ENCODE data around the gene FBXL20. TPM values are rescaled to one million over a fixed set of nuclear protein-coding genes. Genes with fewer than 3 reads are reported as not detected.
"Not testable (repeated sequence)": the region's sequence is repeated elsewhere in the genome, so short reads cannot be mapped to it uniquely, and the experiment has no call there.

FBXL20 gene
- total RNA-seq, 1 donor from 2014 or later, result 9.4 TPM

DNA sequence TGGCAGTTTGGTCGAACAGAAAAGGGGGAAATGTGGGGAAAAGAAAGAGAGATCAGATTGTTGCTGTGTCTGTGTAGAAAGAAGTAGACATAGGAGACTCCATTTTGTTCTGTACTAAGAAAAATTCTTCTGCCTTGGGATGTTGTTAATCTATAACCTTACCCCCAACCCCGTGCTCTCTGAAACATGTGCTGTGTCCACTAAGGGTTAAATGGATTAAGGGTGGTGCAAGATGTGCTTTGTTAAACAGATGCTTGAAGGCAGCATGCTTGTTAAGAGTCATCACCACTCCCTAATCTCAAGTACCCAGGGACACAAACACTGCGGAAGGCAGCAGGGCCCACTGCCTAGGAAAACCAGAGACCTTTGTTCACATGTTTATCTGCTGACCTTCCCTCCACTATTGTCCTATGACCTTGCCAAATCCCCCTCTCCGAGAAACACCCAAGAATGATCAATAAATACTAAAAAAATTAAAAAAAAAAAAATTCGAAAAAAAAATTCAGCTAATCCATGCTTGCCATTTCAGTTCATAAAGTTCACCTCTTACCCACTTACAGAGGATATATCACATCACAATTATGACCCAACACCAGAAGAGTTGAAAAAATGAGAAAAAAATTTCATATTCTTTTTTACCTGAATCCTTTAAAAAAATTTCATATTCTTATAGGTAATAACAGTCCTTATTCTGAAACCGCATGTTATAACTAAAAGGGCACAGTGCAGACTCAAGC is 67.2 kb downstream of the FBXL20 start:
- DNase-seq (ENCODE audit: low read depth), result not testable (repeated sequence)

DNA sequence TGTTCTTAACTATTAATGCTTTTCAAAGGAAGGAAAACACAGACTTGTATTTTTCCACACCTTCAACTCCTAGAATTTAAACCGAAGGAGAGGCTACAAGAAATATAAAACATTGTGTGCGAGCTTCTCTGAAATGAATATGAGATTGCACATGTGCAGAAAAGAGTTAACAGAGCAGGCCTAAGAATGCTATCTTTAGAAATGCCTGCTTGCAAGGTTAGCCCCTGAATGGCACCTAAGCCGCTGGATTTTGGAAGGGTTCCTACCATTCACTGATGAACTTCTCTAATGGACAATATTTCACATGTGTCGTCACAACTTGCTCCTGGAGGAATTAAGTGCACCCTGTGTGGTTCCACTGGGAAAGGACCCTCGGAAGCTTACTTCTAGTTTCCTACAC is 69.3 kb downstream of the FBXL20 start:
- DNase-seq (ENCODE audit: low read depth), result no peak

DNA sequence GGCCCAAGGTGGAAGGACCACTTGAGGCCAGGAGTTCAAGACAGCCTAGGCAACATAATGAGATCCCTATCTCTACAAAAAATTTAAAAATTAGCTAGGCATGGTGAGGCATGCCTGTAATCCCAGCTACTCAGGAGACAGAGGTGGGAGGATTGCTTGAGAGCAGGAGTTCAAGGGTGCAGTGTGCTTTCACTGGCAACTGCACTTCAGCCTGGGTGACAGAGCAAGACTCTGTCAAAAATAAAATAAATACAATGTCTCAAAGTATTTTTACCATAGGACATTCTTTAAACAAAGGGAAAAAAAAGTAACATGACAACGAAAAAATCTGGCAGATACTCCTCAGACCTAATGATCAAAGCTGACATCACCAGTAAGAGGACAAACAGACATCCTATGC is 72.6 kb downstream of the FBXL20 start:
- DNase-seq (ENCODE audit: low read depth), result no peak

DNA sequence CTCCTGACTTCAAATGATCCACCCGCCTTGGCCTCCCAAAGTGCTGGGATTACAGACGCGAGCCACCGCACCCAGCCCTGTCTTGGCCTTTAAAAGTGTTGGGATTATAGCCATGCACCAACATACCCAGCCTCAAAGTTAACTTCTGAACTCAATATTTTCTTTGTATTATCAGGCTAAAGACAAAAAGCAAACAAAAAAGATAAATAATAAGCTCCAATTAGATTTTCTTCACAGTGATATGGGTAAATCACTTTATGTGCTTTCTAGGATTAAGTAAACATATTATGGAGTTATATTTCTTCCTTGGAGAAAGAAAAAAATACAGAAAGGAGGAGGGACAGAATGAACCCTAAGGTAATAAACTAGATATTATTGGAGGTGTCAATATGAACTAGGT is 74.3 kb downstream of the FBXL20 start:
- no peak for DNase-seq (ENCODE audit: low read depth)

DNA sequence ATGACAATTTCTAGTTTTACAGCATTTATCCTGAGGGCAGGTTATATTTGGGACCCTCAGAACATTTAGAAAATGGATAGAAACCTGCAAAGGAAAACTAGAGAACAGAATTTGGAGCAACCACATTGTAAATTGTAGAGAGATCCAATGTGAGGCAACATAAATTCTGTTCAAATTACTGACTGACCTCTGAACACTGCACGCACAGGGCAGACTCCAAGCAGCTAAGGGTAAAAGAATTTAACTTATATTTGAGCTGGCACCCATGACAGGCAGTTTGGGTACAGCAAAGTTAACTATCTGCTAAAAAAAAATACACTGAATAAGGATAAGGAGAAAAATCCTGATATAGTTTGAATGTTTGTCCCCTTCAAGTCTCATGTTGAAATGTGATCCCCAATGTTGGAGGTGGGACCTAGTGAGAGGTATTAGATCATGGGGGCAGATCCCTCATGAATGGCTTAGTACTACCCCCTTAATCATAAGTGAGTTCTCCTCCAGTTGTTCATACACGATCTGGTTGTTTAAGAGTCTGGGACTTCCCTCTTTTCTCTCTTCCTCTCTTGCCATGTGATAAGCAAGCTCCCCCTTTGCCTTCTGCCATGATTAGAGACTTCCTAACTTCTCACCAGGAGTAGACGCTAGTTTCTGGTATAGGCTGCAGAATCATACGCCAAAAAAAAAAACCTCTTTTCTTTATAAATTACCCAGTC is 75.7 kb downstream of the FBXL20 start:
- DNase-seq (ENCODE audit: low read depth), result no peak

DNA sequence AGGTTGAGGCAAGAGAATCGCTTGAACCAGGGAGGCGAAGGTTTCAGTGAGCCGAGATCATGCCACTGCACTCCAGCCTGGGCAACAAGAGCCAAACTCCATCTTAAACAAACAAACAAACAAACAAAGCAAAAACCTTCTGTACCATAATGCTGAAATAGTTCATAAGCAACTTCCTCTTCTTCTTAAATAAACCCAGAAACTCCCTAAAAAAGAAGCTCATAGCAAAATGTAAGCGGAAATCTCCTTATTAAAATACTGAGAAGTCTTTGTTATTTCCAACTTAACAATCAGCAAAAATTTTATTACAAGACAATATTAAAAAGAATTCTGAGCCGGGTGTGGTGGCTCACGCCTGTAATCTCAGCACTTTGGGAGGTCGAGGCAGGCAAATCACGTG is 82.8 kb downstream of the FBXL20 start:
- DNase-seq (ENCODE audit: low read depth), result no peak

DNA sequence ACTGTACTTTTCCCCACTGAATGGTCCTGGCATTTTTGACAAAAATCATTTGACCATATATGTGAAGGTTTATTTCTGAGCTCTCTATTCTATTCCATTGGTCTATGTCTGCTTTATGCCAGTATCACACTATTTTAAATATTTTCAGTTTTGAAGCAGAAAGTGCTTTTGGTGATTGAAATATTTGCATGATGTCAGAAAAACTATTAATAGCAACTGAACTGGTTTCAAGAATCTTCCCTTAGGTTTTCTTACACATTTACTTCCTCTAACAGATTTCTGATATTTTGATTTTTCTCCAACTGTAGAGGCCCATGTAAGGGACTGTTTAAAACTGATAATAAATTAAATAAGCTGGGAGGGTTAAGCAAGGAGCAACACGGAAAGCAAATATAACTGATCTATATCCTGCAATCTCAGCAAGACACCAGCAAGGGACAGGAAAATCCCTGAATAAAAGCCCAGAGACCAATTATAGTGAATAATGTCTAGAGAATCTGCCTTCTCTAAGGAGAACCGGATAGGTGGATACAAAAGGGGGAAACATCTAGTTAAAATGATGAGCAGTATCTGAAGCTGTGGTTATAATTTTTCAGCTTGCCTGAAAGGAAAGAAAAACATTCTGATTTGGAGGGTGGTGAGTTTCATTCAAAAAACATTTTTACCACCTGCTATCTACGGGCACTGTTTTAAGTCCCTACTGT is 94.8 kb downstream of the FBXL20 start:
- DNase-seq (ENCODE audit: low read depth), result peak; percentile 13

DNA sequence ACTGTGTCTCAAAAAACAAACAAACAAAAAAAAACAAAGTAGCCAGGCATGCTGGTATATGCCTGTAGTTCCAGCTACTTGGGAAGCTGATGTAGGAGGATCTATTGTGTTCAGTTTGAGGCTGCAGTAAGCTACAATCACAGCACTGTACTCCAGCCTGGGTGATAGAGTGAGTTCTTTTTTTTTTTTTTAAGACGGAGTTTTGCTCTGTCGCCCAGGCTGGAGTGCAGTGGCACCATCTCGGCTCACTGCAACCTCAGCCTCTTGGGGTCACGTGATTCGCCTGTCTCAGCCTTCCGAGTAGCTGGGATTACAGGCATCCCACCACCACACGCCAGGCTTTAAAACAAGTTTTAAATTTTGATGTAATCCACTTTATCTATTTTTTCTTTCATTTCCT is 95.4 kb downstream of the FBXL20 start:
- no peak for DNase-seq (ENCODE audit: low read depth)

DNA sequence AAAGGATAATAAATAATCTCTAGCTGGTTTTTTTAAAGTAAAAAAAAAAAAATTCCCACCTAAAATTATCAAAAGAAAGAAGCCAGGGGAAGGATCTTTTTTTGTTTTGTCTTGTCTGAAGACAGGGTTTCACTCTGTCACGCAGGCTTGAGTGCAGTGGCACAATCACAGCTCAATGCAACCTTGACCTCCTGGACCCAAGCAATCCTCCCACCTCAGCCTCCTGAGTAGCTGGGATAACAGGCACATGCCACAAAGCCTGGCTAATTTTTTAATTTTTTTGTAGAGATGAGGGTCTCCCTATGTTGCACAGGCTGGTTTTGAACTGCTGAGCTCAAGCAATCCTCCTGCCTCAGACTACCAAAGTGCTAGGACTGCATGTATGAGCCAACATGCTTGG is 97.2 kb downstream of the FBXL20 start:
- no peak for DNase-seq (ENCODE audit: low read depth)

DNA sequence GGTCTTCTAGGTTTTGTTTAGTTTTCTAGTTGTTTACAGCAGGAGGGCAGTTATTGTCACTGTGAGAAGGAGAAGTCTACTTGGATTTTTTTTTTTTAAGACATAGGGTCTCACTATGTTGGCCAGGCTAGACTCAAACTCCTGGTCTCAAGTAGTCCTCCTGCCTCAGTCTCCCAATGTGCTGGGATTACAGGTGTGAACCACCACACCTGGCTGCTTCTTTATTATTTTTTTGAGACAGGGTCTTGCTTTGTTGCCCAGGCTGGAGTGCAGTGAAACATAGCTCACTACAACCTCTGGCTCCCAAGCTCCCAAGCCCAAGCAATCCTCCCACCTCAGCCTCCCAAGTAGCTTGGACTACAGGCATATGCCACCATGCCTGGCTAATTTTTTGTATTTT is 107.4 kb downstream of the FBXL20 start:
- DNase-seq (ENCODE audit: low read depth), result no peak

DNA sequence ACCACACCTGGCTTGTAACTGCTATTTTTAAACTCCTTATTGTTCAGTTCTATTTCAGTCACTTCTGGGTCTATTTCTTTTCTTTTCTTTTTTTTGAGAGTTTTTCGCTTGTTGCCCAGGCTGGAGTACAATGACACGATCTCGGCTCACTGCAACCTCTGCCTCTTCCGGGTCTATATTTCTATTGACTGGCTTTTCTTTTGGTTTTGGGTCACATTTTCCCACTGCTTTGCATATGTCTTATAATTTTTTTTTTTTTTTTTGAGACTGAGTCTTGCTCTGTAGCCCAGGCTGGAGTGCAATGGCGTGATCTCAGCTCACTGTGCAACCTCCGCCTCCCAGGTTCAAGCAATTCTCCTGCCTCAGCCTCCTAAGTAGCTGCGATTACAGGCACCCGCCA is 108.9 kb downstream of the FBXL20 start:
- not testable (repeated sequence) for DNase-seq (ENCODE audit: low read depth)

DNA sequence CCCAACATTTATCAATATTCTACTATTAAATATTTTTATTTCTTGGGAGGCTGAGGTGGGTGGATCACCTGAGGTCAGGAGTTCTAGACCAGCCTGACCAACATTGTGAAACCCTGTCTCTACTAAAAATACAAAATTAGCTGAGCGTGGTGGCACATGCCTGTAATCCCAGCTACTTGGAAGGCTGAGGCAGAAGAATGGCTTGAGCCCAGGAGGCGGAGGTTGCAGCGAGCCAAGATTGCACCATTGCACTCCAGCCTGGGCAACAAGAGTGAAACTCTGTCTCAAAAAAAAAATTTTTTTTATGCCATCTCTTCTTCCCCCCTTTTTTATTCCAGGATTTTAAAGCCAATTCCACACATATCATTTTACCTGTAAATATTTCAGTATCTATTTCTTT is 114.9 kb downstream of the FBXL20 start:
- DNase-seq (ENCODE audit: low read depth), result not testable (repeated sequence)

DNA sequence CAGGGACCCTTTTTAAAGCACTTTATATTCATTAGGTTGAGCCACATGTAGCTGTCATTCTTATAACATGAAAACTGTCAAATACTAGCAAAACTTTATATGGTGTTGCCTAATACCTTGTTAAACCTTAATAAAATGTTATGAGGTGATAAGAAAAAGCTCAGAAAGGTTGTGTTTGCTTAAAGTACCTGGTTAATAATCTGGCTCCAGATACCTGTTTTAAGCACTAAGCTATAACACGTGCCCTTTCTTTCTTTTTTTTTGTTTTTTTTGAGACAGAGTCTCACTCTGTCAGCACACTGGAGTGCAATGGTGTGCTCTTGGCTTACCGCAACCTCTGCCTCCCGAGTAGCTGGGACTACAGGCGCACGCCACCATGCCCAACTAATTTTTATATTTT is 116.7 kb downstream of the FBXL20 start:
- no peak for DNase-seq (ENCODE audit: low read depth)

DNA sequence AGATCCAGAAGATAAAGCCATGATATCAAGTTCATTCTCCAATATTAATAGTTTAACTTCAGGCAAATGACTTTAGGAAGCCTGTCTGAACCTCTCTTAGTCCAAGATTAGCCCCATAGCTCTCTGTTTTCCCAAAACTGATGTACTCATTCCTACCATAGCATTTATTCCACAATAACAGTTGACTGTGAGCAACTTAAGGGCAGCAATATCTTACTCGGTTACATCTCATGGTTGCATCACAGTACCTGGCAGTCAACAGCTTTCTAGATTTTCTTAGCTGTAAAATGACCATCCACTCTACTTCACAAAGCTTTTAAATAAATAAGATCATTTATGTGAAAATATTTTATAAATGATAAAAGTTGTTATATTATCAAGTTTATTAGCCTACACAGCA is 117.5 kb downstream of the FBXL20 start:
- DNase-seq (ENCODE audit: low read depth), result no peak

DNA sequence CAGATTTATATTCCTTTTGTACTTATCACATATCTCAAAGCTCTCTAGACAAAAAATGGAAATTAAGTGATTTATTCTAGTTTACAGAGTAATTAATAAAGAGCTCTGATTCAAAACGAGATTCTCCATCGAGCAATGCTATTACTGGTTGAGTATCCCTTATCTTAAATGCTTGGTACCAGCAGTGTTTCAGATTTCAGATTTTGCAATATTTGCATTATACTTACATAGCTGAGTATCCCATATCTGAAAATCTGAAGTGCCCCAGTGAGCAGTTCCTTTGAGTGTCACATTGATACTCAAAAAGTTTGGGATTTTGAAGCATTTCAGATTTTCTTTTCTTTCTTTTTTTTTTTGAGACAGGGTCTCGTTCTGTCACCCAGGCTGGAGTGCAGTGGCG is 118.3 kb downstream of the FBXL20 start:
- no peak for DNase-seq (ENCODE audit: low read depth)

DNA sequence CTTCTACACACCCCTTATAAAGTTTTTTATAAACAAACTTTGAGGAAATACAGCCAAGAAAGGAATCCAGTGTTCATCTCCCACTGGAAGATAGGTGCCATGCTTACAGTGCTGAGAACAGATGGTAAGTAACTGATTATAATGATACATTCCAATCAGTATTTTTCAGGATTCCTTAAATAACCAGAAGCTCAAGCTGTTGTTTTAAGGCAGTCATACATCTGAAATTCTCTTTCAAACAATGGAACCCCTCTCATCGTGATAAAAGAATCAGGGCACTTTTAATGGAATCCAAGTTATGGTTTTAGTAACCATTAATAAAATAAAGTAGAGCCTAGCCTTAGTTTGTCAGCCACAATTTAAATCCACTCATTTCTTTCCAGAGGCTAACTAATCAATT is 119.6 kb downstream of the FBXL20 start:
- peak; percentile 25 for DNase-seq (ENCODE audit: low read depth)

DNA sequence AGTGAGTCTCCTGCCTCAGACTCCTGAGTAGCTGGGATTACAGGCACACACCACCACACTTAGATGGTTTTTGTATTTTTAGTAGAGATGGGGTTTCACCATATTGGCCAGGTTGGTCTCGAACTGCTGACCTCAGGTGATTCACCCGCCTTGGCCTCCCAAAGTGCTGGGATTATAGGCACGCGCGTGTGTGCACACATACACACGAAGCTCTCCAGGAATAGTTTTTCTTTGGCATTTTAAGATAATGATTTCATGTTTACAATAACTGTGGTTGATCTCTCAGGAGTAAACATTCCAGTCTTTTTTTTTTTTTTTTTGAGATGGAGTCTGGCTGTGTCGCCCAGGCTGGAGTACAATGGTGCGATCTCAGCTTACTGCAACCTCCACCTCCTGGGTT is 123.2 kb downstream of the FBXL20 start:
- not testable (repeated sequence) for DNase-seq (ENCODE audit: low read depth)

DNA sequence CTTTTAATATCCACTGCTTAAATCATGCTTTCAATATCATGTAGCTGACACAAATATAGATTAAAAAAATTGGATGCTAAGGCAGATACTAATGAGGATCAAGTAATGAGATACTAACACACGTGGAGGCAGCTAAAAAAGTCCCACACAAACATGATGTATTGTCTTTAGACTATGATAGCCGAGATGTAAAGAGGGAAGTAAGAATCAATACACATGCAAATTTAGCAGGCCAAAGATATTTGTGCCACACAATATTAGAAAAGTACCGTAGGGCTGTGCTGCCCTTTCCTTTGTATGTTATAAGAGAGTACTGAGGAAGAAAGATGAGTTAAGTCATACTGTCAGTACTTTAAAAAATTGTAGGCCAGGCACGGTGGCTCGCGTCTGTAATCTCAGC is 124.3 kb downstream of the FBXL20 start:
- DNase-seq (ENCODE audit: low read depth), result no peak

DNA sequence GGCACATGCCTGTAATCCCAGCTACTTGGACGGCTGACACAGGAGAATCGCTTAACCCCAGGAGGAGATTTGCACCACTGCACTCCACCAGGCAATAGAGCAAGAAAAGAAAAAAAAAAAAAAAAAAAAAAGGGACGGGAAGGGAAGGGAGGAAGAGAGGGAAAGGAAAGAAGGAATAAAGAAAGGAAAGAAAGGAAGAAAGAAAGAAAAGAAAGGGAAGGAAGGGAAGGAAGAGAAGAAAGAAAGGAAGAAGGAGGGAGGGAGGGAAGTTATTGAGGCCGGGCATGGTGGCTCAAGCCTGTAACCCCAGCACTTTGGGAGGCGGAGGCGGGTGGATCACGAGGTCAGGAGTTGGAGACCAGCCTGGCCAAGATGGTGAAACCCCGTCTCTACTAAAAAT is 125.3 kb downstream of the FBXL20 start:
- no peak for DNase-seq (ENCODE audit: low read depth)

DNA sequence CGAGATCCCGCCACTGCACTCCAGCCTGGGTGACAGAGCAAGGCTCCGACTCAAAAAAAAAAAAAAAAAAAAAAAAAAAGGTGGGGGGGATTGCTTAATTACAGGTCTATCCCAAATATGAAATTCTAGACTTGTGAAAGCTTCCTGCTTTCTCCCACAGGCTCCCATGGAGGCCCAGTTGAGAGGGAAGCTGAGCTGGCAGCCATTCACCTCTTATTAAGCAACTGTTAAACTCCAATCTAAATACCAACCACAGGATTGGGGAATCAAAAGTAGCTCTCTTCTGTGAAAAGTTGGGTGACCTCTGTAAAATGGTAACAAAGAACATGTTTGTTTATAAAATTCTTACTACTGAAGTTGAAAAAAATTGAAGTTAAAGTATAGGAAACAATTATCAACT is 129.9 kb downstream of the FBXL20 start:
- DNase-seq (ENCODE audit: low read depth), result no peak

DNA sequence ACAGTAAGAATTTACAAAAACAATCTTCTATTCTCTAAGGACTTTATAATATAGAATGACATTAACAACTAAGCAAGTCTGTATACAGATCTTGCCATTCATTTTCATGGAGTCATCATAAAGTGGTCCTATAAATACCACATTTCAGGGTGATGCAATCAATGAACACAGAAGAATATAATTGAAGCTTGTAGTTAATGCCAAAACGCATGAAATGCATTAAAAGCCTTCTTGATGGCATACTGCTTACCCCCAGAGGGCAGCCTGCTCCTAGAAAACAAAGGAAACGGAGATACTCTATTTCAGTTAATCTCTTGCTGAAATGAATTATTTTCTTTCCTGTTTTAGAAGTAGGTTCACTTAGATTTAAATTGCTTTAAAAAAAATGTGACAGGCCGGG is 130.5 kb downstream of the FBXL20 start:
- DNase-seq (ENCODE audit: low read depth), result peak; percentile 13

DNA sequence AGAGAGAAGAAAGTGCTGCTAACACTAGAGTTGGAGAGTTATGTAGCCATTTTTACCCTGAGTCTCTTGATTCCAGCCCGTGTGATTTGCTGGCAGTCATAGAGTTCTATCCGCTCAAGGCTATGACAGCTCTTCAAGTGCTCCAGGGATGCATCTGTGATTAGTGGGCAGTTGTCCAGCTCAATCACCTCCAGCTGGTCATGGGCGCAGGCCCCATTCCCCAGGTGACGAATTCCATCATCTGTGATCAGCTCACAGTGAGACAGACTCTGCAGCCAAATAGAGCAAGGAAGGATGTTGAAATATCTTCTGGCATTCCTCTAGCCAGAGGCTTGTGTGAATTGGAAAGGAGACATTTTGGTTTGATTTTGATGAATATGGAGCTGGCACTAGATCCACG is 137.3 kb downstream of the FBXL20 start:
- DNase-seq (ENCODE audit: low read depth), result peak; percentile 9

Measured in myocyte (in vitro differentiated cells).